HUES48 (cell line): ENCODE data around the gene DAPL1.

Experiments
- H3K27ac ChIP-seq: one replicate; pipeline ENCODE4 v1.7.0; 2013; ENCODE audit warnings: low read depth, low read length, inconsistent platforms
- H3K27me3 ChIP-seq: 2 replicates; pipeline ENCODE4 v1.6.1; 2013; ENCODE audit warnings: mild to moderate bottlenecking, low read length; ENCODE audit not compliant: control insufficient read depth, insufficient read depth
- H3K36me3 ChIP-seq: 2 replicates; pipeline ENCODE4 v1.6.1; 2013; ENCODE audit warnings: low read length; ENCODE audit not compliant: control insufficient read depth, insufficient read depth
- H3K4me1 ChIP-seq: 2 replicates; pipeline ENCODE4 v1.6.1; 2013; ENCODE audit warnings: mild to moderate bottlenecking, low read length; ENCODE audit not compliant: control insufficient read depth, insufficient read depth
- H3K4me3 ChIP-seq: 2 replicates; pipeline ENCODE4 v1.5.1; 2013; ENCODE audit warnings: mild to moderate bottlenecking, low read depth, low read length
- H3K9ac ChIP-seq: 2 replicates; pipeline ENCODE4 v1.6.1; 2013; ENCODE audit warnings: mild to moderate bottlenecking, low read depth, low read length, moderate library complexity
- H3K9me3 ChIP-seq: 2 replicates; pipeline ENCODE4 v1.6.1; 2013; ENCODE audit warnings: low read length; ENCODE audit not compliant: control insufficient read depth, insufficient read depth

The DAPL1 gene

DNA sequence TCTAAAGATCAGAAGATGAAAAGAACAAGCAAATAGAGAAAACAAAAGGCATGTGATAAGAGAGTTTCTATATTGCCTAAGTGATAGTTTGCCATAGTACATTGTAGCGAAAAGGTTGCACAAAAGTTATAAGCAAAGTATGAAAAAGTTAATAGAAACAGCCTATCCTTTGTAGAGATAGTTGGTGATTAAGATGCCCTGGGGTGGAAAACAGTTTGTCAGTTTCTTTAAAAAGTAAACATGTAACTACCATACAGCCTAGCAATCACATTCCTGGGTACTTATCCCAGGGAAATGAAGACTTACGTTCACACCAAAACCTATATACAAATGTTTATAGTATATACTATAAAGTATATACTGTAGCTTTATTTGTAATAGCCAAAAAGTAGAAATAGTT lies 16.9 kb upstream of the DAPL1 start:
- no peaks in the 10 kb centered on the region for H3K9me3 ChIP-seq
- peaks cover 18% of the 10 kb centered on the region for H3K4me1 ChIP-seq
- no peak overlapping the region for H3K4me3 ChIP-seq
- H3K9ac ChIP-seq, result no peak overlapping the region
- H3K27ac ChIP-seq, result no peak overlapping the region
- no peaks in the 10 kb centered on the region for H3K36me3 ChIP-seq
- H3K27me3 ChIP-seq, result no peaks in the 10 kb centered on the region

DNA sequence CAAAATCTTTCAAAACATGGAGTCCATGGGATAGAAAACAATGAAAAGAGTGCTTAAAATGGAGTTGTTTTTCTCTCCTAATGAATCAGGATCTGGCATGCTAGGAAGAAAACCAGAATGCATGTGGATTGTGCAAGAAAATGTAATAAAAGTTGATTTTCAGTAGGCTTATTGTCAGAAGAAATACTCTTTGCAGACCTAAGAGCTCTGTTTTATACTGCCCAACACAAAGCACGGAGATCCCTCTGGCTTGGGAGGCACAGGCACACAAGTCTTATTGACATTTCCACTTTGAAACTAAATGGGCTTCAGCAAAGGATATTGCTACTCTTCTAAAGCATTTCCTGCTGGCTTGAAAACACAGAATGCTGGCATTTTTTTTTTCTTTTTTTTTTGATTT lies 15.5 kb upstream of the DAPL1 start:
- no peaks in the 10 kb centered on the region for H3K36me3 ChIP-seq

DNA sequence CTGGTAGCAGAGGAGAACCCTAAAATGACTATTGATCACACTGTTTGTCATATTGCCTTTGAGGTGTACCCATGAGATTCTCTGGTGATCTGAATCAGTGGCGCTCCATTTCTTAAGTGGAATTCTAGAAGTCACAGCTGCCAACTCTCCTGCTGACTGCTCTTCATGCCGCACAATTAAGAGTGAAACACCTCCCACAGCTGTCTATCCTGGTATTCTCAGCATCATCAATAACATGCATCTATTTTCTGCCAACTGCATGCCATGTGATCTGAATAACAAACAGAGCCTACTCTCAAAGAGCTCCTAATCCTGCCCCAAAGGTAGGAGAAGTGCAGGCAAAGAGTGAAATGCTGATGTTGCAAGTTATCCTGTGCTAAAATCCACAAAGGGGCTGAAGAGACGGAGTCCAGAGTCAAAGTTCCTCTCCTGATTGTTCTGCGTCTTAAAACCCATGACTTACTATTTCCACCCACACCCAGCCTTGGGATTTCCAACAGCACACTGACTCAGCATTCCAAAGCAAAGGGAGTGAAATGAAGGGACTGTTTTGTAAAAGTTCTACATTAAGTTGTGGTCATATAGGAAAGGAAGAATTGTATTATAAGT lies 13.7 kb upstream of the DAPL1 start:
- H3K9ac ChIP-seq, result no peak overlapping the region

More for the DNA sequence above, 15.5 kb upstream of the DAPL1 start:
- no peak overlapping the region for H3K27ac ChIP-seq
- H3K4me1 ChIP-seq, result peaks cover 13% of the 10 kb centered on the region
- H3K4me3 ChIP-seq, result no peak overlapping the region
- H3K27me3 ChIP-seq, result no peaks in the 10 kb centered on the region
- no peaks in the 10 kb centered on the region for H3K9me3 ChIP-seq
- no peak overlapping the region for H3K9ac ChIP-seq

DNA sequence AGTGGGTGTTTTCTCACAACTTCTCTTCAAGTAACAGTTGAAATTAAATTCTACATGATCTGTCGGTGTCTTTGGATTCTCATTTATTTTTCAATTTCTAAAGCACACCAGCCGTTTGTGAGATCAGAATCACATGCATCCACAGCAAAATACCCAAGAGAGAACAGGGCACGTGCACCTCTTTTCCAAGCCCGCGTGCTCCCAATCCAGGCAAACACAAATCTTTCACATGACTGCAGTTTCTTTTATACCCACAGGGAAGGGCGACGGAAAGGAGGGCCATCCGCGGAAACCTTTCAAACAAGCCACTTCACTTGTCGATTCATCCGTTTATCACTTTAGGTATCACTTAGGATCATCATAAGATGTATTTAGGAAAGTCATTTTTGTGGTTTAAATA lies 13.0 kb upstream of the DAPL1 start:
- no peaks in the 10 kb centered on the region for H3K36me3 ChIP-seq
- H3K4me3 ChIP-seq, result no peak overlapping the region
- H3K9me3 ChIP-seq, result no peaks in the 10 kb centered on the region
- no peaks in the 10 kb centered on the region for H3K27me3 ChIP-seq
- H3K9ac ChIP-seq, result no peak overlapping the region
- H3K27ac ChIP-seq, result no peak overlapping the region
- peaks cover 10% of the 10 kb centered on the region for H3K4me1 ChIP-seq

More for the DNA sequence above, 13.7 kb upstream of the DAPL1 start:
- peak overlapping the region; percentile 35 for H3K27ac ChIP-seq
- H3K4me3 ChIP-seq, result no peak overlapping the region
- H3K36me3 ChIP-seq, result no peaks in the 10 kb centered on the region
- H3K27me3 ChIP-seq, result no peaks in the 10 kb centered on the region
- no peaks in the 10 kb centered on the region for H3K9me3 ChIP-seq
- H3K4me1 ChIP-seq, result peaks cover 10% of the 10 kb centered on the region

DNA sequence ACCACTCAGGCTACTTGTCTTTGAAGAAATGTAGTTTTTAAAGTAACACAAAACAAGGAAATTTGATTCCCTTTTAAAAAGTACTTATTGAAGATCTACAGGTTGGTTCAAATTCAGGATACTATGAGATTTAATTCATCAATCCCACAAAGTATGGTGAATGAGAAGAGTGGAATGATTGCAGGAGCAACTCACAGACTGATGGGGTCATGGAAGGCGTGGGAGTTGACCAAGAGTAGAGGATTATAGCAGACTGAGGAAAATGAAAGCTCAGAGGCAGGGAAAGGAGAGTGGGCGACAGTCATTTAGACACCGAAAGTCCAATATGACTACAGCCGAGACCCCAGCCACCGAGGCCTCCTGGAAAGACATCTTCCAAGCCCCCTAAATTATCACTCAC lies 12.5 kb upstream of the DAPL1 start:
- Histone ChIP-seq H3K36me3 (no peaks in the 10 kb centered on the region), H3K9ac (no peak overlapping the region), H3K9me3 (no peaks in the 10 kb centered on the region), H3K4me1 (peaks cover 10% of the 10 kb centered on the region), H3K27ac (no peak overlapping the region), H3K27me3 (no peaks in the 10 kb centered on the region), H3K4me3 (no peak overlapping the region)

DNA sequence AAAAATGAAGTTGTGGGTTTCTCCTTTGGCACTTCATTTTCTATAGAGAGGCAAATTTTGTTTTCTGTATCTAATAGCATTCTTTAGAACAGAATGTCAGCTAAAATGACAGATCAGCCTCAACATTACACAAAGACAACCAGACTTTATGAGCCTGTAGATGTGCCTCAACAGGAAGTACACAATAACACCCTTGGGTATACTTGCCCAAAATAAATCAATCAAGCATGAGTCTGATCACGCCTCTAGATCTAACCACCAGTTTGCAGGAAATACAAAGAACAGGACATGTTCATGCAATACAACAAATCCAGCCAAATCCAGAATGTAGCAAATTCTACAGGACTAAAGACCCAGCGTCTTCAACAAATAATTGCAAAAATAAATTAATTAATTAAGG lies 11.2 kb upstream of the DAPL1 start:
- Histone ChIP-seq H3K9ac (no peak overlapping the region), H3K4me1 (peaks cover 10% of the 10 kb centered on the region), H3K4me3 (no peak overlapping the region), H3K9me3 (no peaks in the 10 kb centered on the region), H3K27me3 (no peaks in the 10 kb centered on the region), H3K27ac (no peak overlapping the region), H3K36me3 (no peaks in the 10 kb centered on the region)

DNA sequence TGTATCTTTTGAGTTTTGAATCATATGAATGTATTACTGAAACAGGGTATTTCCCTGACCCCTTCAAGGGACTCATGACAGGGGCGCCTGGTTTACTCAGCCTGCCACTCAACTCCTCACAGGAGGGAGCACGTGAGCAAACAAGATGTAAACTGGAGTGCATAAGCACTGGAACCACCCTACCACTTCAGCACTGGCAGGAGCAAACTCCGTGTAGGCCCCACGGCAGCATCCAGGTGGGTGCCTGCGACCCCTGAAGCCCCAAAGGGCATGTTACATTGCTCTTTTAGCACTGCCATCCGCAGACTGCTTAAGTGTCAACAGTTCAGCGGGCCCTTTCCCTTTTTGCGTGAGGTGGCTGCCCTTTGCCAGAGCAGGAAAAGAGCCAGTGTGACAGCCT lies 8.2 kb upstream of the DAPL1 start:
- no peaks in the 10 kb centered on the region for H3K9me3 ChIP-seq
- H3K4me3 ChIP-seq, result no peak overlapping the region
- H3K27ac ChIP-seq, result no peak overlapping the region
- H3K27me3 ChIP-seq, result no peaks in the 10 kb centered on the region
- H3K9ac ChIP-seq, result no peak overlapping the region
- H3K4me1 ChIP-seq, result peaks cover 3% of the 10 kb centered on the region; the same call in 1 of the 2 replicates
- H3K36me3 ChIP-seq, result no peaks in the 10 kb centered on the region

DNA sequence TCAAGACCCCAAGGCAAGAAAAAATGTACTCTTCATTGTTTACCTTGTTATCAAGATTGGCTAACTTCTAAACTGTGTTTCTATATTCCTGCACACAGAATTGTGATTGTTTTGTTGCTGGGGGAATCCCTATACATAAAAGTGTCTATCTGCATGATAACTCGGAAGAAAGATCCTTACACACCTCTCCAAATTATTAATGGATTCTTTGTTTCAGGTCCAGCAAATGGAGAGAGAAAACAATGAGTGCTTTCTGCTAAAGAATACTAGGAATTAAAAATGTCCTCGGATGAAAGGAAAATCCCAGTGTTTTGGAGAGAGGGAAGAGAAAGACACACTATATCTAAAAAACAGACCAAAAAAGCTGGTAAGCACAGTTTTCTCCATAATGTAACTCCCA lies 6.2 kb upstream of the DAPL1 start:
- Histone ChIP-seq H3K9ac (no peak overlapping the region), H3K36me3 (no peaks in the 10 kb centered on the region), H3K27me3 (no peaks in the 10 kb centered on the region), H3K4me3 (no peak overlapping the region), H3K9me3 (no peaks in the 10 kb centered on the region), H3K27ac (no peak overlapping the region), H3K4me1 (no peaks in the 10 kb centered on the region)

DNA sequence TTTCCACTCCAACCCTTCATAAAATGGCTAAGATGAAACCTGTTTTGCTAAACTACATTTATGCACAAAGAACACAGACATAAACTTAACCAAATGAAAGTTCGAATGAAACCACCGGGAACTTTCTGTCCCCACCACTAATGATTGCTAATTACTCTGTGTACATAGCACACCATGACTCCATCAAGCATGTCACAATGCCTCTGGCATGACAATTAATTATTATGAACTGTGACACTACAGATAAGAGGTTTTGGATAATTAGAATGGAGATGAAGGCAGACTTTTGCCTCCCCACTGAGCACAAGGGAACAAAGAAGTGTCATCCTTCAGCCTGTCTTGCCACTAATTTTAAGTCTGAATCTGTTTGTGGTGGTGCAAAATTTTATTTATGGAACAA lies 1.5 kb downstream of the DAPL1 start:
- Histone ChIP-seq H3K9ac (no peak overlapping the region), H3K27ac (no peak overlapping the region), H3K27me3 (no peaks in the 10 kb centered on the region), H3K9me3 (no peaks in the 10 kb centered on the region), H3K36me3 (no peaks in the 10 kb centered on the region), H3K4me1 (peaks cover 12% of the 10 kb centered on the region; the same call in 1 of the 2 replicates), H3K4me3 (no peak overlapping the region)

DNA sequence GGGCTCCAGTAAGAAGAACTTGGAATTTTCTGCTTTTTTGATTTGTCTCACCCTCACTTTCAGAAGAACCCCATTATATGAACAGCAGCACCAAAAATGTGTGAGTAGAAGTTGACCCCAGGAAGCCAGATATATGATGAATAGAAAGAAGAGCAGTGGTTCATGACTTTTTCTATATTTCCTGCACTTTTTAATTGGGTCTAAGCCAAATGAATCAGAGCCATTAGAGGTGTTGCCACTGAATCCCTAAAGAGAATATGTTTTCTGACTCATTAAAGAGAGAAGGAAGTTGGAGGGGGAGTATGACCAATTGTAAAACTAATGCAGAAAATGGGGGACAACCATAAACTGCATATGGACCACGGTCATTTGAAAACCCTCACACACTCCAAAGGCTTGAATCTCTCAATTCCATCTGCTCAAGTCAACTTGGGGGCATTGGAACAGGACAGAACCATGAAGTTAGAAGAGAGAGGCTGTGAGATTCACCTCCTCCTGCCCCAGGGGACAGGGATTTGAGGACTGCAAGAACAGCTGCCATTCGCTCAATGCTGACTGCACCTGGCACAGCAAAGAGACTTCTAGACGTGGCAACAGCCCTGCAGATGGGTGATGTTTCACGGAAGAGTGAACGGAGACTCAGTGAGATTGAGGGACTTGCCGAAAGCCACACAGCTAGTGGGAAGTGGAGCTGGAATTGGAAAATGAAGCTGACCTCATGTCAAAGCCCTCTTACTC lies 3.0 kb downstream of the DAPL1 start:
- Histone ChIP-seq H3K4me1 (peaks cover 12% of the 10 kb centered on the region; the same call in 1 of the 2 replicates), H3K36me3 (no peaks in the 10 kb centered on the region), H3K9me3 (no peaks in the 10 kb centered on the region), H3K27ac (no peak overlapping the region), H3K27me3 (no peaks in the 10 kb centered on the region), H3K9ac (no peak overlapping the region), H3K4me3 (no peak overlapping the region)

DNA sequence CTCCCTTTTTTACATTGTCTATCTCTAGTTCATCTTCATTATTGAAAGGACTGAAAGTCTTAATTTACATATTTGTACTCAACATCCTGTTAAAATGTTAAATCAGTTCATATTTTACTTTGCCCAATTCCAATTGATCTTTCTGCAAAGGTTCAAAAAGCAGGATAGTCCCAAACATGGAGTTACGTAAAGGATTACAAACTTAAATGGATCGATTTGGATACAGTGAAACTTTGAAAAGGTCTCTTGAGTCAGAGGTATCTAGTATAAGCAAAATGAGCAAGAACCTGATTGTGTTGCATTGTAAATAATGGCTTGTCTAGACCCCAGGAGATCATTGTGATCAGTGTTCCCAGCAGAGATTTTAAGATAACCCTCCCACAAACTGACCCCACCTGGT lies 4.1 kb downstream of the DAPL1 start:
- Histone ChIP-seq H3K9me3 (no peaks in the 10 kb centered on the region), H3K27ac (no peak overlapping the region), H3K36me3 (no peaks in the 10 kb centered on the region), H3K9ac (no peak overlapping the region), H3K4me1 (peaks cover 12% of the 10 kb centered on the region; the same call in 1 of the 2 replicates), H3K4me3 (no peak overlapping the region), H3K27me3 (no peaks in the 10 kb centered on the region)
